Effector memory CD8-positive, alpha-beta T cell (primary cell): ENCODE data around the gene PAM16.
A peak's percentile ranks its signal among the peaks of the same experiment; 100 is the strongest.

Experiments used
- ATAC-seq: fragments of 150-1000 bp; cut with Tn5 transposase; replicated peaks from 2 replicates; pipeline ENCODE4 v1.10.0; 2021; ENCODE audit warnings: mild to moderate bottlenecking, moderate library complexity
- DNase-seq, 3 experiments: peaks; one replicate each; pipeline ENCODE4 v3.0.0; 2021
- H3K27ac Mint-ChIP-seq, 2 donors: one replicate each; pipeline ENCODE4 v1.8.0; 2022; ENCODE audit warnings: mild to moderate bottlenecking in 2 of 2, mixed read lengths in 2 of 2, moderate library complexity in 2 of 2
- H3K27me3 Mint-ChIP-seq, 2 donors: one replicate each; pipeline ENCODE4 v1.8.0; 2022; ENCODE audit warnings: mixed read lengths in 2 of 2
- H3K36me3 Mint-ChIP-seq: one replicate; pipeline ENCODE4 v1.8.0; 2022; ENCODE audit warnings: mild to moderate bottlenecking, moderate library complexity, mixed read lengths; ENCODE audit not compliant: insufficient read depth
- H3K4me1 Mint-ChIP-seq, 2 donors: one replicate each; pipeline ENCODE4 v1.8.0; 2022; ENCODE audit warnings: low read depth in 2 of 2, mixed read lengths in 2 of 2
- H3K4me3 Mint-ChIP-seq, 2 donors: one replicate each; pipeline ENCODE4 v1.8.0; 2022; ENCODE audit warnings: mild to moderate bottlenecking in 2 of 2, mixed read lengths in 2 of 2, moderate library complexity in 2 of 2
- H3K9me3 Mint-ChIP-seq, 2 donors: one replicate each; pipeline ENCODE4 v1.8.0; 2022; ENCODE audit warnings: mixed read lengths in 2 of 2

PAM16 gene

GRCh38 chr16:4306470-4307214 is 44.5 kb downstream of the PAM16 start:
- Mint-ChIP-seq H3K9me3 (no peaks in the 10 kb centered on the region), H3K4me1 (peaks cover 14 to 18% of the 10 kb centered on the region in 2 donors), H3K4me3 (peak overlapping the region; percentile 92 to 95), H3K27me3 (no peaks in the 10 kb centered on the region), H3K27ac (peak overlapping the region; percentile 98 to 99), H3K36me3 (peaks cover 18% of the 10 kb centered on the region)
- peak; percentile 28 for ATAC-seq
- peak; percentile 50 to 63 (median 57) for DNase-seq

DNA sequence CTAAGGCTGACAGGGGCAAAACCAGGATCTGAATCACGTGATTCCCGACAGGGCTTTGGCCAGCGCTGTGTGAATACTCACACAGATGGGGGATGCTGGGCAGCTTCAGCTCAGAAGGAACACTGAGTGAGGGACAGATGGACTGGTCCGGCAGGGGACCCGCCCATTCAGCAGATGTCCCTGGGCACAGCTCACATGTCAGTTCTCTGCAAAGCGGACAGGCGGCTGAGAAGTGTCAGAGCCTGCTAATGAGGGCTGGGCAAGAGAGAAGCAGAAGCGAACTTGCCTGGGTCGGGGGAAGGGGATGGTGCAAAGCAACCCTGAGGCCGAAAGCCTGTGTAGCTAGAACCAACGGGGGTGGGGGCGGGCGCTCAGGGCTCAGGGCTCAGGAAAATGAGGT is 47.1 kb downstream of the PAM16 start:
- H3K27me3 Mint-ChIP-seq, result no peaks in the 10 kb centered on the region
- peaks cover 14 to 18% of the 10 kb centered on the region in 2 donors for H3K4me1 Mint-ChIP-seq
- H3K4me3 Mint-ChIP-seq, result no peak overlapping the region
- peaks cover 18% of the 10 kb centered on the region for H3K36me3 Mint-ChIP-seq
- ATAC-seq, result no peak
- peak overlapping the region; percentile 31 to 67 for H3K27ac Mint-ChIP-seq
- no peak for DNase-seq
- H3K9me3 Mint-ChIP-seq, result no peaks in the 10 kb centered on the region

GRCh38 chr16:4301968-4302367 is 49.2 kb downstream of the PAM16 start:
- Mint-ChIP-seq H3K36me3 (peaks cover 9% of the 10 kb centered on the region), H3K4me3 (no peak overlapping the region), H3K4me1 (peaks cover 10% of the 10 kb centered on the region in 2 donors), H3K27me3 (no peaks in the 10 kb centered on the region), H3K27ac (no peak overlapping the region), H3K9me3 (no peaks in the 10 kb centered on the region)
- ATAC-seq (no peak), DNase-seq (no peak)

DNA sequence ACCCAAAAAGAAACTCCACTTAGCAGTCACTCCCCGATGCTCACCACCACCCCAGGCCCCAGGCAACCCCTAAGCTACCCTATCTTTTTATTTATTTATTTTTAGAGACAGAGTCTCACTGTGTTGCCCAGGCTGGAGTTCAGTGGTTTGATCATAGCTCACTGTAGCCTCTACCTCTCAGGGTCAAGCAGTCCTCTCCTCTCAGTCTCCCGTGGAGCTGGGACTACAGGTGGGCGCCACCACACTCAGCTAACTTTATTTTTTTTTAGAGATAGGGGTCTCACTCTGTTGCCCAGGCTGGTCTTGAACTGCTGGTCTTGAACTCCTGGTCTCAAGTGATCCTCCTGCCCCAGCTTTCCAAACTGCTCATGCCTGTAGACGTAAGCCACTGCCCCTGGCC is 49.9 kb downstream of the PAM16 start:
- Mint-ChIP-seq H3K27me3 (no peaks in the 10 kb centered on the region), H3K27ac (no peak overlapping the region), H3K36me3 (peaks cover 7% of the 10 kb centered on the region), H3K9me3 (no peaks in the 10 kb centered on the region), H3K4me3 (no peak overlapping the region), H3K4me1 (peaks cover 2% of the 10 kb centered on the region in 2 donors)
- ATAC-seq, result no peak
- DNase-seq, result no peak

DNA sequence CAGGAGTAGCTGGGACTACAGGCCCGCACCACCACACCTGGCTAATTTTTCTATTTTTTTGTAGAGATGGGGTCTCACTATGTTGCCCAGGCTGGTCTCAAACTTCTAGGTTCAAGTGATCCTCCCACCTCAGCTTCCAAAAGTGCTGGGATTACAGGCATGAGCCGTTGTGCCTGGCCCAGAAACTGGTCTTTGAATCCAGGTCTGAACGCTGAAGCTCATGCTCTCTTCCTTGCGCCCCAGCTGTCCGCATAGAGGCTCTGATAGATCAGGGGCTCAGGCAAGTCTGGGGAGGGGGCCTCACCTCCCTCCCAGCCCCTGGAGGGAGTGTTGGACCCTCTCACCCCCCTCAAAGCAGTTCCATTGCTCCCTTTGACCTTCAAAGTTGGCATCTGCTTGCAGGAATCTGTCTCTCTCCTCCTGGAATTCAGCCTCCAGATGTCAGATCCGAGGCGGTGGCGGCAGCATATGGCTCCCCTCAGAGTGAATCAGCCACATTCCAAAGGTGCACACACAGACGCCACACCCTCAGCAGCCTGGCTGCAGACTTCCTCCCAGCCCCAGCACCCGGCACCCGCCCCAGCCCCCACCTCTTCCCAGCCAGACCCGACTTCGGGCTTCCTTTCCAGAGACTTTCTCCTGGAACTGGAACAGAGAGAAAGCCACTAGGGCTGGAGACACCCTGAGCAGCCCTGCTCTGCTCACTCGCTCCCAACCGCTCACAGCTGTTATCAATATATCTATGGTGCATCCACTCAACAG is 52.2 kb downstream of the PAM16 start:
- DNase-seq (no peak), ATAC-seq (no peak)
- H3K27ac Mint-ChIP-seq, result no peak overlapping the region
- H3K9me3 Mint-ChIP-seq, result no peaks in the 10 kb centered on the region
- no peaks in the 10 kb centered on the region for H3K4me1 Mint-ChIP-seq
- H3K36me3 Mint-ChIP-seq, result peaks cover 1% of the 10 kb centered on the region
- no peak overlapping the region for H3K4me3 Mint-ChIP-seq
- peaks cover 0 to under 1% of the 10 kb centered on the region in 2 donors for H3K27me3 Mint-ChIP-seq

DNA sequence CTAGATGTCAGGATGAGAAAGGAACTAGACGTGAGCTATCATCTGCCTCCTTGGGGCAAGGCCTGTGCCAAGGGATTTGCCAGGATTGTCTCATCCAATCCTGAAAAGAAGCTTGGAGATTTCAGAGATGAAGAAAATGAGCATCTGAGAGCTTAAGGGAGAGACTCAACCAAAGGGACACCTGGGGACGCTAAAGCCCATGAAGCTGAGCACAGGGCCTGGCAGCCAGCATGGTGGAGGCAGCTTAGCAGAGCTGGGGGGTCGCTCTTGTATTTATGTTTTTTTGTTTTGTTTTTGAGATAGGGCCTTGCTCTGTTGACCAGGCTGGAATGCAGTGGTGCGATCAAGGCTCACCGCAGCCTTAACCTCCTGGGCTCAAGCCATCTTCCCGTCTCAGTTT is 53.6 kb downstream of the PAM16 start:
- H3K4me1 Mint-ChIP-seq, result peaks cover 0 to 5% of the 10 kb centered on the region in 2 donors
- no peak overlapping the region for H3K27ac Mint-ChIP-seq
- no peaks in the 10 kb centered on the region for H3K9me3 Mint-ChIP-seq
- DNase-seq, result no peak
- H3K27me3 Mint-ChIP-seq, result peaks cover 8 to 14% of the 10 kb centered on the region in 2 donors
- H3K4me3 Mint-ChIP-seq, result no peak overlapping the region
- H3K36me3 Mint-ChIP-seq, result no peaks in the 10 kb centered on the region
- no peak for ATAC-seq

DNA sequence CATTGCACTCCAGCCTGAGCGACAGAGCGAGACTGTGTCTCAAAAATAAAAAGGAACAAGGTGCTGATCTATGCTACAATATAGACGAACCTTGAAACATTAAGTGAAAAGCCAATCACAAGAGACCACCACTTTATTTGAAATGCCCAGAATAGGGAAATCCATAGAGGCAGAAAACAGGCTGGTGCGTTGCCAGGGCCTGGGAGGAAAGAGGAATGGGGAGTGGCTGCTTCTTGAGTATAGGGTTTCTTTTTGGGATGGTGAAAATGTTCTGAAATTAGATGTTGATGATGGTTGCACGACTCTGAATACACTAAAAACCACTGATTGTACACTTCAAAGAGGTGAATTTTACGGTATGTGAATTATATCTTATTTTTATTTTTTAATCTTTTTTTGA is 55.5 kb downstream of the PAM16 start:
- no peak overlapping the region for H3K27ac Mint-ChIP-seq
- H3K36me3 Mint-ChIP-seq, result no peaks in the 10 kb centered on the region
- H3K9me3 Mint-ChIP-seq, result no peaks in the 10 kb centered on the region
- H3K4me3 Mint-ChIP-seq, result no peak overlapping the region
- ATAC-seq, result no peak
- peaks cover 0 to 5% of the 10 kb centered on the region in 2 donors for H3K4me1 Mint-ChIP-seq
- peaks cover 13 to 21% of the 10 kb centered on the region in 2 donors for H3K27me3 Mint-ChIP-seq
- DNase-seq, result no peak

- H3K4me1 Mint-ChIP-seq, result peaks cover 0 to 5% of the 10 kb centered on the region in 2 donors
- H3K36me3 Mint-ChIP-seq, result no peaks in the 10 kb centered on the region
- no peak overlapping the region for H3K4me3 Mint-ChIP-seq
- ATAC-seq (no peak), DNase-seq (no peak)
- peaks cover 15 to 21% of the 10 kb centered on the region in 2 donors for H3K27me3 Mint-ChIP-seq
- H3K9me3 Mint-ChIP-seq, result no peaks in the 10 kb centered on the region
- peak overlapping the region in 1 of 2 donors; percentile 61 for H3K27ac Mint-ChIP-seq
These were observed 57.2 kb downstream of the PAM16 start for GRCh38 chr16:4293822-4294457.

GRCh38 chr16:4293181-4293716 is 57.9 kb downstream of the PAM16 start:
- H3K27me3 Mint-ChIP-seq, result peaks cover 15 to 25% of the 10 kb centered on the region in 2 donors
- peaks cover under 1 to 10% of the 10 kb centered on the region in 2 donors for H3K4me1 Mint-ChIP-seq
- H3K27ac Mint-ChIP-seq, result peak overlapping the region in 1 of 2 donors; percentile 61
- H3K4me3 Mint-ChIP-seq, result no peak overlapping the region
- ATAC-seq (no peak), DNase-seq (no peak)
- H3K36me3 Mint-ChIP-seq, result peaks cover 3% of the 10 kb centered on the region
- H3K9me3 Mint-ChIP-seq, result no peaks in the 10 kb centered on the region

DNA sequence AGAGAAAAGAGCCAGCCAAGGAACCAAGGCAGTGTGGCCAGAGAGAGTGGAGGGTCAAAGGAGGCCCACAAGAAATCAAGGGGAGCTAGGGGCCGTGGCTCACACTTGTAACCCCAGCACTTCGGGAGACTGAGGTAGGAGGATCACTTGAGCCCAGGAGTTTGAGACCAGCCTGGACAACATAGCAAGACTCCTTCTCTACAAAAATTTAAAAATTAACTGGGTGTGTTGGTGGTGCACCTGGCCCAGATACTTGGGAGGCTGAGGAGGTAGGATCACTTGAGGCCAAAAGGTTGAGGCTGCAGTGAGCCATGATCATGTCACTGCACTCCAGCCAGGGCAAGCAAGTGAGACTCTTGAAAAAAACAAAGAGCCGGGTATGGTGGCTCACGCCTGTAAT is 59.4 kb downstream of the PAM16 start:
- Mint-ChIP-seq H3K27ac (no peak overlapping the region), H3K9me3 (no peaks in the 10 kb centered on the region), H3K27me3 (peaks cover 15 to 33% of the 10 kb centered on the region in 2 donors), H3K4me3 (no peak overlapping the region), H3K4me1 (peaks cover 5 to 15% of the 10 kb centered on the region in 2 donors), H3K36me3 (peaks cover 4% of the 10 kb centered on the region)
- DNase-seq (no peak), ATAC-seq (no peak)
